IPS-NIHi7 (cell line): ENCODE results near the gene VPS41.
"Not testable (repeated sequence)": the region's sequence is repeated elsewhere in the genome, so short reads cannot be mapped to it uniquely, and the experiment has no call there.

Experiments
- DNase-seq: peaks from one replicate; pipeline ENCODE4 v3.0.0; 2012; ENCODE audit warnings: mixed read lengths; ENCODE audit errors: extremely low spot score

The VPS41 gene

GRCh38 chr7:38908759-38909335 is at the start of gene VPS41:
VPS41 (minus strand) TSS chr7:38909191; CDS start chr7:38909174, 17 bp downstream.
- DNase-seq = peak; percentile 87

GRCh38 chr7:38955892-38956291 is 46.9 kb upstream of the VPS41 start:
- DNase-seq = no peak

- DNase-seq = no peak
These were observed 45.0 kb upstream of the VPS41 start for GRCh38 chr7:38953971-38954370.

GRCh38 chr7:38953227-38953626 is 44.2 kb upstream of the VPS41 start:
- no peak for DNase-seq

GRCh38 chr7:38951213-38951612 is 42.2 kb upstream of the VPS41 start:
- DNase-seq = no peak

- no peak for DNase-seq
These were observed 41.3 kb upstream of the VPS41 start for GRCh38 chr7:38950309-38950708.

GRCh38 chr7:38947541-38947940 is 38.5 kb upstream of the VPS41 start:
- DNase-seq = not testable (repeated sequence)

GRCh38 chr7:38942431-38943051 is 33.5 kb upstream of the VPS41 start:
- DNase-seq = no peak

- no peak for DNase-seq
These were observed 31.8 kb upstream of the VPS41 start for GRCh38 chr7:38940774-38941173.

GRCh38 chr7:38938589-38938988 is 29.6 kb upstream of the VPS41 start:
- DNase-seq = no peak

- no peak for DNase-seq
These were observed 29.1 kb upstream of the VPS41 start for GRCh38 chr7:38938001-38938485.

- no peak for DNase-seq
These were observed 27.6 kb upstream of the VPS41 start for GRCh38 chr7:38936641-38937040.

- no peak for DNase-seq
These were observed 25.5 kb upstream of the VPS41 start for GRCh38 chr7:38934536-38934935.

- no peak for DNase-seq
These were observed 25.1 kb upstream of the VPS41 start for GRCh38 chr7:38934051-38934450.

- DNase-seq = peak; percentile 67
These were observed 23.6 kb upstream of the VPS41 start for GRCh38 chr7:38932509-38933168.

- no peak for DNase-seq
These were observed 20.6 kb upstream of the VPS41 start for GRCh38 chr7:38929460-38930171.

- DNase-seq = no peak
These were observed 19.5 kb upstream of the VPS41 start for GRCh38 chr7:38928506-38928905.

GRCh38 chr7:38927751-38928150 is 18.8 kb upstream of the VPS41 start:
- DNase-seq = no peak

- no peak for DNase-seq
These were observed 11.7 kb upstream of the VPS41 start for GRCh38 chr7:38920731-38921130.

GRCh38 chr7:38916396-38916795 is 7.4 kb upstream of the VPS41 start:
- no peak for DNase-seq

GRCh38 chr7:38909870-38910269 is 879 bp upstream of the VPS41 start:
- DNase-seq = peak; percentile 20

GRCh38 chr7:38907766-38908165 is 1.2 kb downstream of the VPS41 start:
- DNase-seq = no peak
